H9 (cell line): ENCODE results near the gene EFNB2. TPM values are rescaled to one million over a fixed set of nuclear protein-coding genes. Genes with fewer than 3 reads are reported as not detected.

ENCODE experiments used
- DNase-seq: peaks from one replicate; pipeline ENCODE4 v3.0.0-alpha.2; 2017
- H2AFZ ChIP-seq: one replicate; pipeline ENCODE4 v1.6.1; 2013; ENCODE audit warnings: mild to moderate bottlenecking, low read length, control low read depth, moderate library complexity
- H2AK5ac ChIP-seq: 2 replicates; pipeline ENCODE4 v1.6.1; 2013; ENCODE audit warnings: low read length, control low read depth, mixed read lengths; ENCODE audit not compliant: insufficient read length
- H2BK120ac ChIP-seq: one replicate; pipeline ENCODE4 v1.6.1; 2013; ENCODE audit warnings: low read depth, mild to moderate bottlenecking, low read length, control low read depth, inconsistent platforms; ENCODE audit not compliant: poor library complexity, severe bottlenecking
- H2BK12ac ChIP-seq: 2 replicates; pipeline ENCODE4 v1.6.1; 2013; ENCODE audit warnings: low read length, control low read depth, mixed read lengths, low read depth; ENCODE audit not compliant: insufficient read length
- H2BK15ac ChIP-seq: 2 replicates; pipeline ENCODE4 v1.6.1; 2013; ENCODE audit warnings: low read depth, low read length, control low read depth
- H2BK20ac ChIP-seq: one replicate; pipeline ENCODE4 v1.6.1; 2013; ENCODE audit warnings: low read depth, mild to moderate bottlenecking, low read length, control low read depth, inconsistent platforms; ENCODE audit not compliant: poor library complexity, severe bottlenecking
- H2BK5ac ChIP-seq: 2 replicates; pipeline ENCODE4 v1.6.1; 2013; ENCODE audit warnings: low read length, control low read depth, mixed read lengths; ENCODE audit not compliant: insufficient read length
- H3K14ac ChIP-seq: 2 replicates; pipeline ENCODE4 v1.6.1; 2013; ENCODE audit warnings: low read length, control low read depth; ENCODE audit not compliant: insufficient read depth
- H3K18ac ChIP-seq: 2 replicates; pipeline ENCODE4 v1.6.1; 2013; ENCODE audit warnings: low read depth, mild to moderate bottlenecking, mixed read lengths, low read length, control low read depth; ENCODE audit not compliant: insufficient read length
- H3K23ac ChIP-seq: 2 replicates; pipeline ENCODE4 v1.6.1; 2013; ENCODE audit warnings: low read length, control low read depth, mixed read lengths, low read depth; ENCODE audit not compliant: insufficient read length
- H3K23me2 ChIP-seq: 2 replicates; pipeline ENCODE4 v1.6.1; 2013; ENCODE audit warnings: low read depth, mild to moderate bottlenecking, mixed read lengths, low read length, control low read depth; ENCODE audit not compliant: insufficient read length, poor library complexity, severe bottlenecking
- H3K27ac ChIP-seq: 2 replicates; pipeline ENCODE4 v1.5.1; 2013; ENCODE audit warnings: low read length, control low read depth, mixed read lengths, low read depth; ENCODE audit not compliant: insufficient read length
- H3K27me3 ChIP-seq: 2 replicates; pipeline ENCODE4 v1.6.1; 2013; ENCODE audit warnings: low read length, control low read depth, inconsistent platforms; ENCODE audit not compliant: insufficient read depth
- H3K4ac ChIP-seq: 2 replicates; pipeline ENCODE4 v1.6.1; 2013; ENCODE audit warnings: low read depth, mild to moderate bottlenecking, control low read depth, inconsistent platforms, low read length, moderate library complexity
- H3K4me1 ChIP-seq: 2 replicates; pipeline ENCODE4 v1.6.1; 2013; ENCODE audit warnings: low read length, control low read depth, inconsistent platforms; ENCODE audit not compliant: insufficient read depth
- H3K4me2 ChIP-seq: 2 replicates; pipeline ENCODE4 v1.6.1; 2013; ENCODE audit warnings: low read length, control low read depth, mixed read lengths; ENCODE audit not compliant: insufficient read length, insufficient read depth
- H3K56ac ChIP-seq: 2 replicates; pipeline ENCODE4 v1.6.1; 2013; ENCODE audit warnings: low read depth, mild to moderate bottlenecking, mixed read lengths, low read length, control low read depth; ENCODE audit not compliant: insufficient read length
- H3K79me1 ChIP-seq: 2 replicates; pipeline ENCODE4 v1.6.1; 2013; ENCODE audit warnings: low read depth, mild to moderate bottlenecking, moderate library complexity, low read length, control low read depth, inconsistent platforms; ENCODE audit not compliant: insufficient read depth, poor library complexity, severe bottlenecking
- H3K79me2 ChIP-seq: 2 replicates; pipeline ENCODE4 v1.6.1; 2013; ENCODE audit warnings: low read length, control low read depth, inconsistent platforms; ENCODE audit not compliant: insufficient read depth
- H3K9ac ChIP-seq: 2 replicates; pipeline ENCODE4 v1.6.1; 2013; ENCODE audit warnings: low read length, control low read depth, mixed read lengths; ENCODE audit not compliant: insufficient read length; ENCODE audit errors: extremely low read depth
- H3K9me3 ChIP-seq: one replicate; pipeline ENCODE4 v1.6.1; 2013; ENCODE audit warnings: low read depth, low read length, inconsistent platforms; ENCODE audit not compliant: control insufficient read depth
- H3T11ph ChIP-seq: one replicate; pipeline ENCODE4 v1.6.1; 2013; ENCODE audit warnings: mild to moderate bottlenecking, low read length, control low read depth, inconsistent platforms
- H4K20me1 ChIP-seq: one replicate; pipeline ENCODE4 v1.6.1; 2013; ENCODE audit not compliant: control insufficient read depth, insufficient read length, insufficient read depth
- H4K5ac ChIP-seq: 2 replicates; pipeline ENCODE4 v1.6.1; 2013; ENCODE audit warnings: low read depth, mild to moderate bottlenecking, mixed read lengths, low read length, control low read depth; ENCODE audit not compliant: insufficient read length
- H4K8ac ChIP-seq: replicated peaks from 2 replicates; pipeline ENCODE4 v1.6.1; 2013; ENCODE audit warnings: low read length, control low read depth, mixed read lengths, low read depth; ENCODE audit not compliant: insufficient read length
- H4K91ac ChIP-seq: 2 replicates; pipeline ENCODE4 v1.6.1; 2013; ENCODE audit warnings: low read depth, mild to moderate bottlenecking, moderate library complexity, mixed read lengths, low read length, control low read depth; ENCODE audit not compliant: insufficient read length
- H3K27ac Mint-ChIP-seq, 3 experiments: 2 replicates in 2 of 3; 3 replicates in 1 of 3; pipeline ENCODE4 v1.8.0; 2020 to 2021; ENCODE audit warnings: mixed read lengths in 3 of 3, mild to moderate bottlenecking in 1 of 3, moderate library complexity in 1 of 3
- H3K27me3 Mint-ChIP-seq: 2 replicates; pipeline ENCODE4 v1.8.0; 2021; ENCODE audit warnings: low read depth, mild to moderate bottlenecking, moderate library complexity, mixed read lengths
- H3K36me3 Mint-ChIP-seq, 3 experiments: 2 replicates in 2 of 3; 3 replicates in 1 of 3; pipeline ENCODE4 v1.8.0; 2020 to 2021; ENCODE audit warnings: low read depth in 3 of 3, mixed read lengths in 3 of 3; ENCODE audit not compliant: insufficient read depth in 1 of 3
- H3K4me1 Mint-ChIP-seq, 2 experiments: 2 replicates each; pipeline ENCODE4 v1.8.0; 2020; ENCODE audit warnings: mixed read lengths in 2 of 2
- H3K4me3 Mint-ChIP-seq, 2 experiments: 2 replicates in 1 of 2; 3 replicates in 1 of 2; pipeline ENCODE4 v1.8.0; 2020 to 2021; ENCODE audit warnings: mild to moderate bottlenecking in 2 of 2, mixed read lengths in 2 of 2, moderate library complexity in 1 of 2
- H3K9me3 Mint-ChIP-seq, 2 experiments: 2 replicates in 1 of 2; 3 replicates in 1 of 2; pipeline ENCODE4 v1.8.0; 2020; ENCODE audit warnings: mild to moderate bottlenecking in 2 of 2, mixed read lengths in 2 of 2, moderate library complexity in 1 of 2
- WGBS: extraction: QIAGEN DNeasy Blood & Tissue Kit; methylation state at CpG from one replicate; pipeline ENCODE4 v1.1.7; 2013; ENCODE audit warnings: missing lambda C conversion rate, low lambda C conversion rate, mixed read lengths; ENCODE audit not compliant: insufficient read length; ENCODE audit errors: extremely low coverage; 5-methylcytosine and 5-hydroxymethylcytosine counted together
- total RNA-seq: library from RNA; stranded (reverse); gene quantifications from 2 replicates; pipeline ENCODE4 v1.2.1, GENCODE V29; 2021
- TF ChIP-seq, protein P1 (sequence below): fragments of 200-600 bp; sonication (generic); conservative IDR thresholded peaks from 3 replicates; pipeline ENCODE4 v1.8.0; 2021; ENCODE audit warnings: antibody characterized with exemption, mild to moderate bottlenecking

The EFNB2 gene
- total RNA-seq, 1 experiment from 2014 or later = 12.7 TPM

DNA sequence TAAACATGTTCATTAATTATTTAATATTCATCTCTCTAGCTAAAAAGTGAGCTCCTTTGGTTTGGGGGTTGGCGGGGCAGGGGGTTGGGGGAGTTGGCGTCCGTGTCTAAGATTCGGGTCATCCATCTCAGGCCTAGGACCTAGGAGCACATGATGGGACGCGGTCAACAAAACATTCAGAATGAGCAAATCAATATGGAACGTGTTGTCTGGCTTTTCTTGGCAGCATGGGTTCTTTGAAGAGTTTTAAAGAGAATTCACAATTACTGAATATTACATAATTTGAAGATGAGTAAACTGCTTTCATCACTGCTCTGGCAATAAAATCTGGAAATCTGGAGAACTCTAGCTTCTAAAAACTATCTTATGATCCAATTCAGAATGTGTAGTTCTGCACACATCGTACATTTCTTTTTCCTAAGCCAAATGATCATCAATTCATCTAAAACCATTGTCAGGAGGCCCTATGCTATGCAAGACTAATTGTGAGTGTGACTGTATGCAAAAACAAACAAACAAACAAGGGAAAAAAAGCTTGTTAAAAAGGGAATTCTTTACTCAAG lies 37.9 kb upstream of the EFNB2 start:
- H3K4me1 ChIP-seq = peaks cover 2% of the 10 kb centered on the region; the same call in 1 of the 2 replicates
- no peak overlapping the region for H3K27ac Mint-ChIP-seq

More for the DNA sequence above, 37.9 kb upstream of the EFNB2 start:
- Histone ChIP-seq H3K9me3 (no peaks in the 10 kb centered on the region), H4K91ac (no peak overlapping the region), H3K23ac (no peak overlapping the region), H2AK5ac (no peak overlapping the region), H3K4ac (no peak overlapping the region), H4K8ac (no peak overlapping the region), H2BK15ac (no peak overlapping the region), H2BK12ac (no peak overlapping the region), H4K20me1 (no peaks in the 10 kb centered on the region), H2AFZ (no peak overlapping the region), H2BK20ac (no peak overlapping the region), H3K18ac (no peak overlapping the region), H4K5ac (no peak overlapping the region), H3K79me1 (no peaks in the 10 kb centered on the region), H3K27me3 (no peaks in the 10 kb centered on the region), H3K9ac (no peak overlapping the region), H3K27ac (no peak overlapping the region), H3K4me2 (no peak overlapping the region), H3K56ac (no peak overlapping the region), H3K14ac (no peak overlapping the region), H3K23me2 (peaks cover under 1% of the 10 kb centered on the region), H3T11ph (no peak overlapping the region), H2BK5ac (no peak overlapping the region), H2BK120ac (no peak overlapping the region), H3K79me2 (no peaks in the 10 kb centered on the region)
- Mint-ChIP-seq H3K4me3 (no peak overlapping the region), H3K36me3 (peaks cover 2 to 5% (median 5%) of the 10 kb centered on the region in 3 experiments; a peak in 3 of 7 replicates), H3K9me3 (peaks cover 0 to 3% of the 10 kb centered on the region in 2 experiments; a peak in 1 of 5 replicates), H3K4me1 (peaks cover 16 to 20% of the 10 kb centered on the region in 2 experiments), H3K27me3 (no peaks in the 10 kb centered on the region)
- no peak for DNase-seq
- WGBS = no CpG with 5 or more reads among the region's 8 CpGs
- TF ChIP-seq, protein P1, sequence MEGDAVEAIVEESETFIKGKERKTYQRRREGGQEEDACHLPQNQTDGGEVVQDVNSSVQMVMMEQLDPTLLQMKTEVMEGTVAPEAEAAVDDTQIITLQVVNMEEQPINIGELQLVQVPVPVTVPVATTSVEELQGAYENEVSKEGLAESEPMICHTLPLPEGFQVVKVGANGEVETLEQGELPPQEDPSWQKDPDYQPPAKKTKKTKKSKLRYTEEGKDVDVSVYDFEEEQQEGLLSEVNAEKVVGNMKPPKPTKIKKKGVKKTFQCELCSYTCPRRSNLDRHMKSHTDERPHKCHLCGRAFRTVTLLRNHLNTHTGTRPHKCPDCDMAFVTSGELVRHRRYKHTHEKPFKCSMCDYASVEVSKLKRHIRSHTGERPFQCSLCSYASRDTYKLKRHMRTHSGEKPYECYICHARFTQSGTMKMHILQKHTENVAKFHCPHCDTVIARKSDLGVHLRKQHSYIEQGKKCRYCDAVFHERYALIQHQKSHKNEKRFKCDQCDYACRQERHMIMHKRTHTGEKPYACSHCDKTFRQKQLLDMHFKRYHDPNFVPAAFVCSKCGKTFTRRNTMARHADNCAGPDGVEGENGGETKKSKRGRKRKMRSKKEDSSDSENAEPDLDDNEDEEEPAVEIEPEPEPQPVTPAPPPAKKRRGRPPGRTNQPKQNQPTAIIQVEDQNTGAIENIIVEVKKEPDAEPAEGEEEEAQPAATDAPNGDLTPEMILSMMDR = no peak
